SK-N-SH (cell line): ENCODE measurements around the gene RYR3.

ENCODE experiments used
- CHD2 ChIP-seq: fragments of 150-350 bp; IDR thresholded peaks from 2 replicates; pipeline ENCODE4 v1.6.1; 2018; ENCODE audit warnings: low read length; ENCODE audit not compliant: partially characterized antibody
- CTCF ChIP-seq: fragments of 200-600 bp; sonication (generic); IDR thresholded peaks from 2 replicates; pipeline ENCODE4 v1.6.1; 2017; ENCODE audit warnings: antibody characterized with exemption, mild to moderate bottlenecking, moderate library complexity
- ELF1 ChIP-seq: IDR thresholded peaks from 2 replicates; pipeline ENCODE4 v1.4.0; 2012
- EP300 ChIP-seq, 2 experiments: IDR thresholded peaks; 2 replicates each; pipeline versions ENCODE4 v1.4.0 to v1.6.1; 2012; ENCODE audit warnings: borderline replicate concordance in 1 of 2, low read depth in 1 of 2, low read length in 1 of 2
- JUND ChIP-seq: IDR thresholded peaks from 2 replicates; pipeline ENCODE4 v1.4.0; 2012
- MXI1 ChIP-seq: IDR thresholded peaks from 2 replicates; pipeline ENCODE4 v1.6.1; 2012; ENCODE audit warnings: mild to moderate bottlenecking, low read depth, low read length, improper control_type of control experiment
- POLR2AphosphoS5 ChIP-seq: IDR thresholded peaks from 2 replicates; pipeline ENCODE4 v1.6.1; 2012; ENCODE audit warnings: low read depth, low read length
- REST ChIP-seq: IDR thresholded peaks from 2 replicates; pipeline ENCODE4 v1.6.1; 2012; ENCODE audit warnings: mild to moderate bottlenecking, low read depth, low read length, moderate library complexity
- RFX5 ChIP-seq: IDR thresholded peaks from 2 replicates; pipeline ENCODE4 v1.6.1; 2012; ENCODE audit warnings: mild to moderate bottlenecking, improper control_type of control experiment, low read length
- SIN3A ChIP-seq: IDR thresholded peaks from 2 replicates; pipeline ENCODE4 v1.6.1; 2012; ENCODE audit warnings: low read depth, mild to moderate bottlenecking, low read length, moderate library complexity, borderline replicate concordance
- TEAD4 ChIP-seq: IDR thresholded peaks from 2 replicates; pipeline ENCODE4 v1.4.0; 2012; ENCODE audit warnings: mild to moderate bottlenecking, borderline replicate concordance; ENCODE audit not compliant: insufficient read depth

- TF ChIP-seq TEAD4 = no peak
- no peak for TF ChIP-seq JUND
- no peak for TF ChIP-seq MXI1
- TF ChIP-seq CHD2 = no peak
- TF ChIP-seq CTCF = no peak
- TF ChIP-seq POLR2AphosphoS5 = no peak
- no peak for TF ChIP-seq EP300 (IDR thresholded peaks at IDR 0.05; ENCODE audit: borderline replicate concordance in 1 of 2, low read depth in 1 of 2, low read length in 1 of 2)
- no peak for TF ChIP-seq REST
- TF ChIP-seq SIN3A = no peak
- TF ChIP-seq ELF1 = no peak
- no peak for TF ChIP-seq RFX5
These were observed 140.6 kb downstream of the RYR3 start for GRCh38 chr15:33451385-33451784.
